H1 (cell line): ENCODE data around the gene GJD3. TPM values are rescaled to one million over a fixed set of nuclear protein-coding genes. Genes with fewer than 3 reads are reported as not detected.

Source experiments
- CTCF ChIA-PET: fragments of 300-600 bp; sonication (Branson Sonifier 250); formaldehyde crosslinking; loops from one replicate; lab custom pipeline; 2021; ENCODE audit not compliant: partially characterized antibody; lab: Charles Lee
- POLR2A ChIA-PET: fragments of 300-600 bp; sonication (Branson Sonifier 250); formaldehyde crosslinking; loops from one replicate; lab custom pipeline; 2021; ENCODE audit warnings: inconsistent platforms; ENCODE audit not compliant: partially characterized antibody; lab: Charles Lee
- DNase-seq, 2 experiments: peaks; one replicate each; pipeline versions ENCODE4 v3.0.0 to v3.0.0-alpha.2; 2010 to 2022; ENCODE audit warnings: low spot score in 2 of 2, low read depth in 1 of 2, mixed read lengths in 1 of 2
- FAIRE-seq: peaks from 2 replicates; lab custom pipeline; 2011; peaks lifted over from hg19 to GRCh38; lab: Jason Lieb, UNC
- H2AFZ ChIP-seq: 2 replicates; pipeline ENCODE4 v1.8.1; 2012; ENCODE audit warnings: low read length, inconsistent platforms
- H2AK5ac ChIP-seq: 2 replicates; pipeline ENCODE4 v1.6.1; 2013; ENCODE audit warnings: low read depth, low read length
- H2BK120ac ChIP-seq: replicated peaks from 2 replicates; pipeline ENCODE3; 2013; ENCODE audit warnings: low read depth, low read length, inconsistent platforms
- H2BK12ac ChIP-seq: 2 replicates; pipeline ENCODE4 v1.6.1; 2013; ENCODE audit warnings: low read depth, low read length
- H2BK15ac ChIP-seq: 2 replicates; pipeline ENCODE4 v1.6.1; 2013; ENCODE audit warnings: low read length
- H2BK20ac ChIP-seq: 2 replicates; pipeline ENCODE4 v1.6.1; 2013; ENCODE audit warnings: low read length
- H2BK5ac ChIP-seq: 2 replicates; pipeline ENCODE4 v1.6.1; 2013; ENCODE audit warnings: low read depth, low read length
- H3K14ac ChIP-seq: 2 replicates; pipeline ENCODE4 v1.6.1; 2013; ENCODE audit warnings: inconsistent platforms; ENCODE audit not compliant: insufficient read length
- H3K18ac ChIP-seq: 2 replicates; pipeline ENCODE4 v1.6.1; 2013; ENCODE audit warnings: low read length; ENCODE audit errors: extremely low read depth
- H3K23ac ChIP-seq: 2 replicates; pipeline ENCODE4 v1.6.1; 2013; ENCODE audit warnings: inconsistent platforms; ENCODE audit not compliant: insufficient read length
- H3K23me2 ChIP-seq: 2 replicates; pipeline ENCODE4 v1.6.1; 2013; ENCODE audit warnings: low read depth, low read length
- H3K27ac ChIP-seq: 2 replicates; pipeline ENCODE4 v1.6.1; 2011; ENCODE audit warnings: low read depth, low read length, inconsistent platforms
- H3K27me3 ChIP-seq, 4 experiments: replicated peaks in 1 of 4; 1 replicate in 1 of 4; 2 replicates in 3 of 4; pipeline versions ENCODE4 v1.6.1 to v1.8.1; 2011 to 2013; ENCODE audit warnings: low read length in 3 of 4, mild to moderate bottlenecking in 3 of 4, inconsistent platforms in 2 of 4, mixed read lengths in 2 of 4, moderate library complexity in 1 of 4; ENCODE audit not compliant: control insufficient read depth in 3 of 4, insufficient read depth in 3 of 4; ENCODE audit errors: extremely low read depth in 1 of 4
- H3K36me3 ChIP-seq, 4 experiments: 2 replicates each; pipeline versions ENCODE4 v1.6.1 to v1.8.1; 2011 to 2013; ENCODE audit warnings: mild to moderate bottlenecking in 4 of 4, low read length in 3 of 4, moderate library complexity in 2 of 4, control low read depth in 1 of 4, inconsistent platforms in 1 of 4; ENCODE audit not compliant: insufficient read depth in 4 of 4, control insufficient read depth in 2 of 4
- H3K4ac ChIP-seq: replicated peaks from 2 replicates; pipeline ENCODE3; 2013; ENCODE audit warnings: low read length, low read depth, mixed read lengths, inconsistent platforms; ENCODE audit not compliant: insufficient read length
- H3K4me1 ChIP-seq, 4 experiments: replicated peaks in 1 of 4; 1 replicate in 1 of 4; 2 replicates in 3 of 4; pipeline versions ENCODE4 v1.6.1 to v1.8.1; 2011 to 2013; ENCODE audit warnings: low read length in 3 of 4, inconsistent platforms in 2 of 4, mixed read lengths in 1 of 4; ENCODE audit not compliant: insufficient read depth in 4 of 4, control insufficient read depth in 3 of 4
- H3K4me2 ChIP-seq, 2 experiments: 2 replicates each; pipeline versions ENCODE4 v1.6.1 to v1.8.1; 2011 to 2013; ENCODE audit warnings: low read depth in 2 of 2, low read length in 2 of 2, control low read depth in 1 of 2, inconsistent platforms in 1 of 2, mild to moderate bottlenecking in 1 of 2; ENCODE audit not compliant: insufficient read depth in 1 of 2
- H3K4me3 ChIP-seq, 4 experiments: fragments of 200-600, 300-600 bp in 1 of 4; sonication (generic), shearing (Covaris generic), sonication (Bioruptor Twin) in 1 of 4; 2 replicates each; pipeline versions ENCODE4 v1.5.1 to v1.8.1; 2011 to 2016; ENCODE audit warnings: low read length in 4 of 4, low read depth in 3 of 4, control low read depth in 2 of 4, inconsistent platforms in 2 of 4, mild to moderate bottlenecking in 2 of 4, mixed read lengths in 1 of 4, moderate library complexity in 1 of 4; ENCODE audit not compliant: insufficient read depth in 2 of 4; ENCODE audit errors: extremely low read depth in 1 of 4
- H3K56ac ChIP-seq: replicated peaks from 2 replicates; pipeline ENCODE3; 2013; ENCODE audit warnings: low read depth, mild to moderate bottlenecking, mixed read lengths, low read length, inconsistent platforms; ENCODE audit not compliant: insufficient read length
- H3K79me1 ChIP-seq: 2 replicates; pipeline ENCODE4 v1.6.1; 2013; ENCODE audit warnings: low read depth, low read length, control low read depth
- H3K79me2 ChIP-seq, 2 experiments: 2 replicates each; pipeline versions ENCODE4 v1.6.1 to v1.8.1; 2012 to 2013; ENCODE audit warnings: low read length in 2 of 2, mild to moderate bottlenecking in 2 of 2, inconsistent platforms in 1 of 2; ENCODE audit not compliant: insufficient read depth in 2 of 2, control insufficient read depth in 1 of 2
- H3K9ac ChIP-seq, 4 experiments: replicated peaks in 1 of 4; 1 replicate in 1 of 4; 2 replicates in 3 of 4; pipeline versions ENCODE4 v1.6.1 to v1.8.1; 2011 to 2013; ENCODE audit warnings: low read depth in 3 of 4, low read length in 3 of 4, control low read depth in 2 of 4, mild to moderate bottlenecking in 2 of 4, moderate library complexity in 2 of 4, inconsistent platforms in 1 of 4; ENCODE audit errors: extremely low read depth in 1 of 4
- H3K9me3 ChIP-seq, 2 experiments: 2 replicates each; pipeline versions ENCODE4 v1.6.1 to v1.8.1; 2012 to 2013; ENCODE audit warnings: mild to moderate bottlenecking in 2 of 2, moderate library complexity in 2 of 2, control low read depth in 1 of 2, inconsistent platforms in 1 of 2, low read depth in 1 of 2, low read length in 1 of 2, mixed read lengths in 1 of 2; ENCODE audit not compliant: insufficient read depth in 2 of 2
- H4K20me1 ChIP-seq, 2 experiments: replicated peaks in 1 of 2; 2 replicates each; pipeline versions ENCODE3 to v1.8.1; 2011 to 2013; ENCODE audit warnings: inconsistent platforms in 2 of 2, low read length in 2 of 2, mild to moderate bottlenecking in 1 of 2; ENCODE audit not compliant: insufficient read depth in 2 of 2, control insufficient read depth in 1 of 2
- H4K5ac ChIP-seq: 2 replicates; pipeline ENCODE4 v1.6.1; 2013; ENCODE audit warnings: low read length, low read depth, mixed read lengths, inconsistent platforms; ENCODE audit not compliant: insufficient read length
- H4K8ac ChIP-seq: 2 replicates; pipeline ENCODE4 v1.8.0; 2013; ENCODE audit warnings: mild to moderate bottlenecking, moderate library complexity, low read length, inconsistent platforms; ENCODE audit not compliant: insufficient read depth; ENCODE audit errors: extremely low read depth
- H4K91ac ChIP-seq: replicated peaks from 2 replicates; pipeline ENCODE3; 2013; ENCODE audit warnings: low read length, mixed read lengths, inconsistent platforms; ENCODE audit not compliant: insufficient read length
- EGR1 ChIP-seq: IDR thresholded peaks from 2 replicates; pipeline ENCODE4 v1.6.1; 2011; ENCODE audit warnings: low read depth, low read length, borderline replicate concordance
- WGBS, 2 experiments: shearing (Covaris generic) in 1 of 2; methylation state at CpG; one replicate each; pipeline versions ENCODE4 v1.1.6 to v1.1.7; 2013 to 2015; ENCODE audit warnings: low lambda C conversion rate in 2 of 2, mixed read lengths in 2 of 2, inconsistent platforms in 1 of 2, low coverage in 1 of 2, missing lambda C conversion rate in 1 of 2; ENCODE audit not compliant: insufficient replicate concordance in 2 of 2, insufficient coverage in 1 of 2, insufficient read length in 1 of 2; ENCODE audit errors: extremely low coverage in 1 of 2, missing lambda C conversion rate in 1 of 2; 5-methylcytosine and 5-hydroxymethylcytosine counted together
- polyA plus RNA-seq, 7 experiments: library from polyadenylated mRNA; depleted of rRNA in 3 of 7; stranded (reverse) in 5 of 7; unstranded in 2 of 7; fragments of >200 nt in 5 of 7; fragments of 200-250 nt in 2 of 7; gene quantifications; 1 replicate in 5 of 7; 2 replicates in 1 of 7; 4 replicates in 1 of 7; pipeline versions ENCODE4 v1.2.1 to v1.2.3, GENCODE V29; 2011 to 2013; ENCODE audit warnings: missing spikeins in 2 of 7, mixed read lengths in 2 of 7
- total RNA-seq: library from RNA; stranded (reverse); fragmentation: NEBNext Ultra II Directional; extraction: Animal tissue kit (Norgen Biotek cat#: 25700); gene quantifications from 2 replicates; pipeline ENCODE4 v1.2.1, GENCODE V29; 2021

Gene GJD3
- total and polyA plus RNA-seq, 2 of the 8 experiments (the other 6 are each of a cell fraction or from before 2014, with no cell fraction given) = 0.53 to 1.9 TPM

GRCh38 chr17:40326832-40327199 is 37.7 kb downstream of the GJD3 start:
- DNase-seq (no peak), FAIRE-seq (no peak)
- Histone ChIP-seq H2BK5ac (no peak overlapping the region), H3K4me1 (peaks cover 0 to 14% (median 8%) of the 10 kb centered on the region in 4 experiments; a peak in 5 of 7 replicates), H3K9ac (no peak overlapping the region), H3K56ac (no peak overlapping the region), H2BK15ac (no peak overlapping the region), H3K79me1 (peaks cover 19% of the 10 kb centered on the region), H3K79me2 (peaks cover 0 to 14% of the 10 kb centered on the region in 2 experiments; a peak in 1 of 4 replicates), H2BK20ac (no peak overlapping the region), H3K27ac (no peak overlapping the region), H3K4ac (no peak overlapping the region), H3K9me3 (no peaks in the 10 kb centered on the region), H2AK5ac (no peak overlapping the region), H3K36me3 (no peaks in the 10 kb centered on the region), H3K4me3 (no peak overlapping the region), H3K18ac (no peak overlapping the region), H3K4me2 (no peak overlapping the region), H4K5ac (no peak overlapping the region), H2BK120ac (no peak overlapping the region), H3K23me2 (no peaks in the 10 kb centered on the region), H4K8ac (peak overlapping the region; percentile 73), H2AFZ (no peak overlapping the region), H4K91ac (no peak overlapping the region), H3K23ac (no peak overlapping the region), H2BK12ac (no peak overlapping the region), H4K20me1 (peaks cover 16 to 30% of the 10 kb centered on the region in 2 experiments), H3K27me3 (no peaks in the 10 kb centered on the region), H3K14ac (no peak overlapping the region)
- whole genome bisulfite sequencing, 2 experiments = 93% methylated on average over 1 of the region's 1 CpG; no CpG with 5 or more reads in 1 of the 2 experiments
- POLR2A ChIA-PET = interaction anchor here (0.6 to 3.3 kb wide), 6 partner anchors 17 to 112 kb away, joined by 3 to 21 read pairs (median 6); partner anchors contain the start of genes CDC6 and RARA
- CTCF ChIA-PET = interaction anchor here (1.0 to 39.2 kb wide), 6 partner anchors 8 to 26 kb away, joined by 3 to 1198 read pairs (median 5); partner anchors contain the start of gene GJD3
- no peak for TF ChIP-seq EGR1
- TF ChIP-seq, all 59 proteins: peak for 0
